HG03066 (cell line): ENCODE data around the gene PPP2R5D.
"Not testable (repeated sequence)": the region's sequence is repeated elsewhere in the genome, so short reads cannot be mapped to it uniquely, and the experiment has no call there.

Source experiments
- ATAC-seq: cut with Tn5 transposase; IDR thresholded peaks from one replicate; pipeline ENCODE4 v1.9.1; 2021; ENCODE audit warnings: low read depth; ENCODE audit not compliant: unreplicated experiment

Gene PPP2R5D

GRCh38 chr6:43021270-43022047 lies 37.1 kb downstream of the PPP2R5D start, which contains the start of gene RRP36:
Gene RRP36, plus strand, starts transcription at chr6:43021623. Its CDS starts 32 bp downstream, at chr6:43021655.
- peak; percentile 71 for ATAC-seq

GRCh38 chr6:43024436-43024835 lies 40.1 kb downstream of the PPP2R5D start:
- no peak for ATAC-seq

- ATAC-seq: no peak
Measured at GRCh38 chr6:43026365-43026764, 42.0 kb downstream of the PPP2R5D start.

- no peak for ATAC-seq
Measured at GRCh38 chr6:43029120-43029519, 44.8 kb downstream of the PPP2R5D start.

- no peak for ATAC-seq
Measured at GRCh38 chr6:43032326-43032725, 48.0 kb downstream of the PPP2R5D start.

- no peak for ATAC-seq
Measured at GRCh38 chr6:43033496-43034189, 49.3 kb downstream of the PPP2R5D start.

GRCh38 chr6:43034190-43034525 lies 49.8 kb downstream of the PPP2R5D start:
- ATAC-seq: no peak

GRCh38 chr6:43035495-43036194 lies 51.3 kb downstream of the PPP2R5D start:
- ATAC-seq: no peak

GRCh38 chr6:43036712-43037111 lies 52.3 kb downstream of the PPP2R5D start:
- no peak for ATAC-seq

- no peak for ATAC-seq
Measured at GRCh38 chr6:43037197-43037596, 52.8 kb downstream of the PPP2R5D start.

- ATAC-seq: no peak
Measured at GRCh38 chr6:43037706-43038105, 53.3 kb downstream of the PPP2R5D start.

GRCh38 chr6:43038727-43039126 lies 54.4 kb downstream of the PPP2R5D start:
- ATAC-seq: no peak

GRCh38 chr6:43040542-43041257 lies 56.3 kb downstream of the PPP2R5D start:
- no peak for ATAC-seq

GRCh38 chr6:43041475-43041874 lies 57.1 kb downstream of the PPP2R5D start:
- not testable (repeated sequence) for ATAC-seq

GRCh38 chr6:43043310-43043709 lies 58.9 kb downstream of the PPP2R5D start:
- no peak for ATAC-seq

- ATAC-seq: no peak
Measured at GRCh38 chr6:43045371-43045930, 61.1 kb downstream of the PPP2R5D start.

- no peak for ATAC-seq
Measured at GRCh38 chr6:43047998-43048397, 63.6 kb downstream of the PPP2R5D start.

GRCh38 chr6:43050981-43051380 lies 66.6 kb downstream of the PPP2R5D start:
- no peak for ATAC-seq

GRCh38 chr6:43052225-43052841 lies 68.0 kb downstream of the PPP2R5D start:
- no peak for ATAC-seq
